K562 (cell line): Measurements from ENCODE around the gene PRUNE1. TPM values are rescaled to one million over a fixed set of nuclear protein-coding genes. Genes with fewer than 3 reads are reported as not detected.
A peak's percentile ranks its signal among the peaks of the same experiment; 100 is the strongest.

ENCODE experiments used
- DDX20 ChIP-seq: fragments of 450-650 bp; IDR thresholded peaks from 2 replicates; pipeline ENCODE4 v1.6.1; 2016; ENCODE audit warnings: missing genetic modification characterization, low read depth, mild to moderate bottlenecking, missing compliant biosample characterization, moderate library complexity
- GATAD2B ChIP-seq: fragments of 450-650 bp; IDR thresholded peaks from 2 replicates; pipeline ENCODE4 v1.6.1; 2017; ENCODE audit warnings: mild to moderate bottlenecking, borderline replicate concordance
- MAFK ChIP-seq: IDR thresholded peaks from 2 replicates; pipeline ENCODE4 v1.6.1; 2011; ENCODE audit warnings: low read length, improper control_type of control experiment
- MCM3 ChIP-seq: fragments of 450-650 bp; IDR thresholded peaks from 2 replicates; pipeline ENCODE4 v1.6.1; 2016
- NFIX ChIP-seq: fragments of 250-450 bp; sonication (Bioruptor Pico); IDR thresholded peaks from 2 replicates; pipeline ENCODE4 v1.4.0; 2020; ENCODE audit warnings: low read depth, mild to moderate bottlenecking, moderate library complexity
- ZNF184 ChIP-seq: sonication (generic); formaldehyde crosslinking; IDR thresholded peaks from 2 replicates; pipeline ENCODE4 v1.5.0; 2020; ENCODE audit warnings: missing genetic modification reagents
- ZNF695 ChIP-seq: fragments of 450-650 bp; formaldehyde crosslinking; IDR thresholded peaks from 2 replicates; pipeline ENCODE4 v1.4.0; 2020; ENCODE audit warnings: mild to moderate bottlenecking, moderate library complexity
- polyA plus RNA-seq, 8 experiments: library from polyadenylated mRNA; depleted of rRNA in 4 of 8; stranded (reverse) in 5 of 8; unstranded in 3 of 8; fragments of >200 nt; fragmentation: Nextera tagmentation in 2 of 8; fragmentation: Illumina TruSeq in 1 of 8; extraction: Ambion mirVana in 2 of 8; extraction: Trizol in 1 of 8; gene quantifications; 2 replicates each; pipeline versions ENCODE4 v1.2.1 to v1.2.3, GENCODE V29; 2011 to 2014; ENCODE audit warnings: inconsistent platforms in 1 of 8, missing spikeins in 1 of 8
- total RNA-seq, 7 experiments: library from RNA; depleted of rRNA in 6 of 7; stranded (reverse); fragments of >200 nt in 6 of 7; fragmentation: Illumina TruSeq in 2 of 7; extraction: Trizol in 2 of 7; gene quantifications; 2 replicates each; pipeline versions ENCODE4 v1.2.1 to v1.2.3, GENCODE V29; 2011 to 2021; ENCODE audit warnings: low replicate concordance in 1 of 7
- TF ChIP-seq, protein P1 (sequence below): fragments of 450-650 bp; IDR thresholded peaks from 2 replicates; pipeline ENCODE4 v1.6.1; 2016; ENCODE audit warnings: low read depth
- TF ChIP-seq, protein P2 (sequence below), 2 experiments: fragments of 450-650 bp in 1 of 2; sonication (generic) in 1 of 2; formaldehyde crosslinking in 1 of 2; IDR thresholded peaks in 1 of 2; conservative IDR thresholded peaks in 1 of 2; 2 replicates each; pipeline versions ENCODE4 v1.6.1 to v1.8.1; 2016 to 2023; ENCODE audit warnings: mild to moderate bottlenecking in 2 of 2, moderate library complexity in 2 of 2, inconsistent platforms in 1 of 2, missing genetic modification reagents in 1 of 2
- TF ChIP-seq, protein P3 (sequence below): fragments of 250-450 bp; sonication (Bioruptor Pico); IDR thresholded peaks from 2 replicates; pipeline ENCODE4 v1.9.0; 2021; ENCODE audit warnings: mild to moderate bottlenecking, inconsistent platforms
- TF ChIP-seq, protein P4 (sequence below): fragments of 450-650 bp; formaldehyde crosslinking; IDR thresholded peaks from 2 replicates; pipeline ENCODE4 v1.4.0; 2022; ENCODE audit warnings: missing genetic modification characterization

Gene PRUNE1
- total and polyA plus RNA-seq, 9 of the 15 experiments (the other 6 are each of a cell fraction or from before 2014, with no cell fraction given) = 16.7 to 48.3 (median 26.2) TPM

DNA sequence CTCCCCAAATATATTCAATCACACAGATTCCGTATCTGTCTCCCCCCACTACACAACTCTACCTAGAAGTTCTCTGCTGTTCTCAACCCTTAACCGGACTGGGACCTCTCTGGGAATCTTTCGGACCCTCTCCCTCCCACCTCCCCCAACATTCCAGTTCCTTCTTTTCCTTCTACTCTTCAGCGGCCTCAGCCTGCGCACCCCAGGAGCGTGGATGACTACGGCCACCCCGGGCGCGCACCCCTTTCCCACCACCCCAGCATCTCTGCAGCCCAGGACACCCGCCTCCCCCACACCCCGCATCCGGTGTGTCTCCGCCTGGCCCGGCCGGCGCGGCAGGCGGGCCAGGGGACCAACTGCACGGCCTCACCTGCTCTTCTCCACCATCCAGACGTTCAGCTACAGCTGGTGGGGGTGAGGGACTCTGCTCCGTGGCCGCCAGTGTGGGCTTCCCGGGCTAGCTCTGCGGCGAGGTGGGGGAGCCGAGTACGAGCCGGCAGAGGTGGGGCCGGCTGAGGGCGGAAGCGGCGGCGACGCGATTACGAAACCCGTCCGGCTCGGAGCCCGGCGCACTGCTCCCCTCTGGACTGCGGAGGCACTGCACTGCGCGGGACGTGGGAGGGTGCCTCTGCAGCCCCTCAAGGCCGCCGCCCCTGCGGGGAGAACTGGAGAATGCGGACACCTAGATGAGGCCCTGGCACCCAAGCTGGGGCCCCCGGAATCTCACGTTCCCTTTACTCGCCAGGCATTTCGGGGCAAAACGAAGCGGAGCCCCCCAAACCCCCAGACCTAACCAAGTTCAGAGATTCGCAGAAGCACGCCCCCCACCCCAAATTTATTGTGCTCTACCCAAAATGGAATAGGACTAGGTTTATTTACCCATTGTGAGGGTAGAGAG lies 51.1 kb downstream of the PRUNE1 start, which contains the start of gene CDC42SE1 (continued):
- TF ChIP-seq, protein P1, sequence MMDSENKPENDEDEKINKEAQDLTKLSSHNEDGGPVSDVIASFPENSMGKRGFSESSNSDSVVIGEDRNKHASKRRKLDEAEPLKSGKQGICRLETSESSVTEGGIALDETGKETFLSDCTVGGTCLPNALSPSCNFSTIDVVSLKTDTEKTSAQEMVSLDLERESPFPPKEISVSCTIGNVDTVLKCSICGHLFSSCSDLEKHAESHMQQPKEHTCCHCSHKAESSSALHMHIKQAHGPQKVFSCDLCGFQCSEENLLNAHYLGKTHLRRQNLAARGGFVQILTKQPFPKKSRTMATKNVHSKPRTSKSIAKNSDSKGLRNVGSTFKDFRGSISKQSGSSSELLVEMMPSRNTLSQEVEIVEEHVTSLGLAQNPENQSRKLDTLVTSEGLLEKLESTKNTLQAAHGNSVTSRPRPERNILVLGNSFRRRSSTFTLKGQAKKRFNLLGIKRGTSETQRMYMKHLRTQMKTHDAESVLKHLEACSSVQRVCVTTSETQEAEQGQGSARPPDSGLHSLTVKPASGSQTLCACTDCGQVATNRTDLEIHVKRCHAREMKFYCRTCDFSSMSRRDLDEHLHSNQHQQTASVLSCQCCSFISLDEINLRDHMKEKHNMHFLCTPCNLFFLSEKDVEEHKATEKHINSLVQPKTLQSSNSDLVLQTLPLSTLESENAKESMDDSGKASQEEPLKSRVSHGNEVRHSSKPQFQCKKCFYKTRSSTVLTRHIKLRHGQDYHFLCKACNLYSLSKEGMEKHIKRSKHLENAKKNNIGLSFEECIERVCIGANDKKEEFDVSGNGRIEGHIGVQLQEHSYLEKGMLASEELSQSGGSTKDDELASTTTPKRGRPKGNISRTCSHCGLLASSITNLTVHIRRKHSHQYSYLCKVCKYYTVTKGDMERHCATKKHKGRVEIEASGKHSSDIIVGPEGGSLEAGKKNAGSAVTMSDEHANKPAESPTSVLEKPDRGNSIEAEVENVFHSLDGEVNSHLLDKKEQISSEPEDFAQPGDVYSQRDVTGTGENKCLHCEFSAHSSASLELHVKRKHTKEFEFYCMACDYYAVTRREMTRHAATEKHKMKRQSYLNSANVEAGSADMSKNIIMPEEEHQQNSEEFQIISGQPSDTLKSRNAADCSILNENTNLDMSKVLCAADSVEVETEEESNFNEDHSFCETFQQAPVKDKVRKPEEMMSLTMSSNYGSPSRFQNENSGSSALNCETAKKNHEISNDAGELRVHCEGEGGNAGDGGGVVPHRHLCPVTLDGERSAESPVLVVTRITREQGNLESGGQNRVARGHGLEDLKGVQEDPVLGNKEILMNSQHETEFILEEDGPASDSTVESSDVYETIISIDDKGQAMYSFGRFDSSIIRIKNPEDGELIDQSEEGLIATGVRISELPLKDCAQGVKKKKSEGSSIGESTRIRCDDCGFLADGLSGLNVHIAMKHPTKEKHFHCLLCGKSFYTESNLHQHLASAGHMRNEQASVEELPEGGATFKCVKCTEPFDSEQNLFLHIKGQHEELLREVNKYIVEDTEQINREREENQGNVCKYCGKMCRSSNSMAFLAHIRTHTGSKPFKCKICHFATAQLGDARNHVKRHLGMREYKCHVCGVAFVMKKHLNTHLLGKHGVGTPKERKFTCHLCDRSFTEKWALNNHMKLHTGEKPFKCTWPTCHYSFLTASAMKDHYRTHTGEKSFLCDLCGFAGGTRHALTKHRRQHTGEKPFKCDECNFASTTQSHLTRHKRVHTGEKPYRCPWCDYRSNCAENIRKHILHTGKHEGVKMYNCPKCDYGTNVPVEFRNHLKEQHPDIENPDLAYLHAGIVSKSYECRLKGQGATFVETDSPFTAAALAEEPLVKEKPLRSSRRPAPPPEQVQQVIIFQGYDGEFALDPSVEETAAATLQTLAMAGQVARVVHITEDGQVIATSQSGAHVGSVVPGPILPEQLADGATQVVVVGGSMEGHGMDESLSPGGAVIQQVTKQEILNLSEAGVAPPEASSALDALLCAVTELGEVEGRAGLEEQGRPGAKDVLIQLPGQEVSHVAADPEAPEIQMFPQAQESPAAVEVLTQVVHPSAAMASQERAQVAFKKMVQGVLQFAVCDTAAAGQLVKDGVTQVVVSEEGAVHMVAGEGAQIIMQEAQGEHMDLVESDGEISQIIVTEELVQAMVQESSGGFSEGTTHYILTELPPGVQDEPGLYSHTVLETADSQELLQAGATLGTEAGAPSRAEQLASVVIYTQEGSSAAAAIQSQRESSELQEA = no peak
- TF ChIP-seq NFIX (CRISPR knock-in tag) = no peak
- TF ChIP-seq, protein P2, sequence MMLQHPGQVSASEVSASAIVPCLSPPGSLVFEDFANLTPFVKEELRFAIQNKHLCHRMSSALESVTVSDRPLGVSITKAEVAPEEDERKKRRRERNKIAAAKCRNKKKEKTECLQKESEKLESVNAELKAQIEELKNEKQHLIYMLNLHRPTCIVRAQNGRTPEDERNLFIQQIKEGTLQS (IDR thresholded peaks at IDR 0.05) = peak; percentile 81
- TF ChIP-seq, protein P2 (CRISPR knock-in tag; conservative IDR thresholded peaks at IDR 0.05) = no peak; the same call in 1 of the 2 replicates
- TF ChIP-seq, protein P3, sequence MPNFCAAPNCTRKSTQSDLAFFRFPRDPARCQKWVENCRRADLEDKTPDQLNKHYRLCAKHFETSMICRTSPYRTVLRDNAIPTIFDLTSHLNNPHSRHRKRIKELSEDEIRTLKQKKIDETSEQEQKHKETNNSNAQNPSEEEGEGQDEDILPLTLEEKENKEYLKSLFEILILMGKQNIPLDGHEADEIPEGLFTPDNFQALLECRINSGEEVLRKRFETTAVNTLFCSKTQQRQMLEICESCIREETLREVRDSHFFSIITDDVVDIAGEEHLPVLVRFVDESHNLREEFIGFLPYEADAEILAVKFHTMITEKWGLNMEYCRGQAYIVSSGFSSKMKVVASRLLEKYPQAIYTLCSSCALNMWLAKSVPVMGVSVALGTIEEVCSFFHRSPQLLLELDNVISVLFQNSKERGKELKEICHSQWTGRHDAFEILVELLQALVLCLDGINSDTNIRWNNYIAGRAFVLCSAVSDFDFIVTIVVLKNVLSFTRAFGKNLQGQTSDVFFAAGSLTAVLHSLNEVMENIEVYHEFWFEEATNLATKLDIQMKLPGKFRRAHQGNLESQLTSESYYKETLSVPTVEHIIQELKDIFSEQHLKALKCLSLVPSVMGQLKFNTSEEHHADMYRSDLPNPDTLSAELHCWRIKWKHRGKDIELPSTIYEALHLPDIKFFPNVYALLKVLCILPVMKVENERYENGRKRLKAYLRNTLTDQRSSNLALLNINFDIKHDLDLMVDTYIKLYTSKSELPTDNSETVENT (CRISPR knock-in tag) = peak; percentile 91
- no peak for TF ChIP-seq ZNF184 (CRISPR knock-in tag)
- TF ChIP-seq MAFK = no peak
- TF ChIP-seq, protein P4, sequence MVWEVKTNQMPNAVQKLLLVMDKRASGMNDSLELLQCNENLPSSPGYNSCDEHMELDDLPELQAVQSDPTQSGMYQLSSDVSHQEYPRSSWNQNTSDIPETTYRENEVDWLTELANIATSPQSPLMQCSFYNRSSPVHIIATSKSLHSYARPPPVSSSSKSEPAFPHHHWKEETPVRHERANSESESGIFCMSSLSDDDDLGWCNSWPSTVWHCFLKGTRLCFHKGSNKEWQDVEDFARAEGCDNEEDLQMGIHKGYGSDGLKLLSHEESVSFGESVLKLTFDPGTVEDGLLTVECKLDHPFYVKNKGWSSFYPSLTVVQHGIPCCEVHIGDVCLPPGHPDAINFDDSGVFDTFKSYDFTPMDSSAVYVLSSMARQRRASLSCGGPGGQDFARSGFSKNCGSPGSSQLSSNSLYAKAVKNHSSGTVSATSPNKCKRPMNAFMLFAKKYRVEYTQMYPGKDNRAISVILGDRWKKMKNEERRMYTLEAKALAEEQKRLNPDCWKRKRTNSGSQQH (CRISPR knock-in tag) = peak; percentile 72; the same call in 1 of the 2 replicates
- TF ChIP-seq ZNF695 (CRISPR knock-in tag) = no peak
- TF ChIP-seq GATAD2B = no peak
- TF ChIP-seq MCM3 = no peak
- TF ChIP-seq DDX20 (tag) = no peak
